ENCODE measurements around the gene GRB14.

DNA sequence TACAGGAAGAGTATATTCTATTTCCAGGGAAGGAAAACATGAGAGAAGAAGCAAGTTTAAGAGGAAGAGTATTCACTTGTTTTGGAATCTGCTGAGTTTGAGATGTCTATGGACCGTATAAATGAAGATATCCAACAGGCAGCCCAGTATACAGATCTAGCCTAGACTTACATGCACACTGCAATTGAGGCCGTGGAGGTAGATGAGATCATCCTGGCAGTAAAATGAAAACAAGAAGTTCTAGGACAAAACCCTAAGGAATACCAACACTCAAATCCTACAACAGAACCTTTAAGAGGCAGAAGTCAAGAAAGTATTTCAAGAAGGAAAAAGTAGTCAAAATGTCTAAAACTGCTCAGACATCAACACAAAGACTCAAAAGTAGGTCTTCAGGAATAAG lies 16.0 kb downstream of the GRB14 start:
- TF ChIP-seq POLR2A (IDR thresholded peaks at IDR 0.05) (no peak), POLR2AphosphoS5 (IDR thresholded peaks at IDR 0.05; ENCODE audit: insufficient read depth in 1 of 2, low read depth in 1 of 2) (no peak)
- TF ChIP-seq, protein P1, sequence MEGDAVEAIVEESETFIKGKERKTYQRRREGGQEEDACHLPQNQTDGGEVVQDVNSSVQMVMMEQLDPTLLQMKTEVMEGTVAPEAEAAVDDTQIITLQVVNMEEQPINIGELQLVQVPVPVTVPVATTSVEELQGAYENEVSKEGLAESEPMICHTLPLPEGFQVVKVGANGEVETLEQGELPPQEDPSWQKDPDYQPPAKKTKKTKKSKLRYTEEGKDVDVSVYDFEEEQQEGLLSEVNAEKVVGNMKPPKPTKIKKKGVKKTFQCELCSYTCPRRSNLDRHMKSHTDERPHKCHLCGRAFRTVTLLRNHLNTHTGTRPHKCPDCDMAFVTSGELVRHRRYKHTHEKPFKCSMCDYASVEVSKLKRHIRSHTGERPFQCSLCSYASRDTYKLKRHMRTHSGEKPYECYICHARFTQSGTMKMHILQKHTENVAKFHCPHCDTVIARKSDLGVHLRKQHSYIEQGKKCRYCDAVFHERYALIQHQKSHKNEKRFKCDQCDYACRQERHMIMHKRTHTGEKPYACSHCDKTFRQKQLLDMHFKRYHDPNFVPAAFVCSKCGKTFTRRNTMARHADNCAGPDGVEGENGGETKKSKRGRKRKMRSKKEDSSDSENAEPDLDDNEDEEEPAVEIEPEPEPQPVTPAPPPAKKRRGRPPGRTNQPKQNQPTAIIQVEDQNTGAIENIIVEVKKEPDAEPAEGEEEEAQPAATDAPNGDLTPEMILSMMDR (IDR thresholded peaks at IDR 0.05) = no peak

Data from vagina (tissue), 2 donors.